ENCODE data around the gene UPP2.

The UPP2 gene

GRCh38 chr2:158115202-158115767, 13.6 kb downstream of the UPP2 start:
- H3K27me3 ChIP-seq (ENCODE audit: insufficient read depth, low read length) = no peaks in the 10 kb centered on the region
- no peak overlapping the region for H2AFZ ChIP-seq (ENCODE audit: low read depth, low read length)
- H3K4me3 ChIP-seq (ENCODE audit: low read length) = no peak overlapping the region
- H3K36me3 ChIP-seq (ENCODE audit: insufficient read depth, low read length) = no peaks in the 10 kb centered on the region
- no peaks in the 10 kb centered on the region for H3K9me3 ChIP-seq (ENCODE audit: low read length)
- H3K4me1 ChIP-seq (ENCODE audit: insufficient read depth, low read length) = no peaks in the 10 kb centered on the region

- Histone ChIP-seq H3K27me3 (ENCODE audit: insufficient read depth, low read length) (no peaks in the 10 kb centered on the region), H3K9me3 (ENCODE audit: low read length) (no peaks in the 10 kb centered on the region), H3K36me3 (ENCODE audit: insufficient read depth, low read length) (no peaks in the 10 kb centered on the region), H3K4me1 (ENCODE audit: insufficient read depth, low read length) (no peaks in the 10 kb centered on the region), H2AFZ (ENCODE audit: low read depth, low read length) (no peak overlapping the region), H3K4me3 (ENCODE audit: low read length) (no peak overlapping the region)
These were observed 15.3 kb downstream of the UPP2 start for GRCh38 chr2:158116936-158117335.

- Histone ChIP-seq H3K27me3 (ENCODE audit: insufficient read depth, low read length) (no peaks in the 10 kb centered on the region), H3K9me3 (ENCODE audit: low read length) (no peaks in the 10 kb centered on the region), H3K4me1 (ENCODE audit: insufficient read depth, low read length) (no peaks in the 10 kb centered on the region), H3K36me3 (ENCODE audit: insufficient read depth, low read length) (no peaks in the 10 kb centered on the region), H3K4me3 (ENCODE audit: low read length) (no peak overlapping the region), H2AFZ (ENCODE audit: low read depth, low read length) (no peak overlapping the region)
These were observed 18.4 kb downstream of the UPP2 start for GRCh38 chr2:158120102-158120501.

DNA sequence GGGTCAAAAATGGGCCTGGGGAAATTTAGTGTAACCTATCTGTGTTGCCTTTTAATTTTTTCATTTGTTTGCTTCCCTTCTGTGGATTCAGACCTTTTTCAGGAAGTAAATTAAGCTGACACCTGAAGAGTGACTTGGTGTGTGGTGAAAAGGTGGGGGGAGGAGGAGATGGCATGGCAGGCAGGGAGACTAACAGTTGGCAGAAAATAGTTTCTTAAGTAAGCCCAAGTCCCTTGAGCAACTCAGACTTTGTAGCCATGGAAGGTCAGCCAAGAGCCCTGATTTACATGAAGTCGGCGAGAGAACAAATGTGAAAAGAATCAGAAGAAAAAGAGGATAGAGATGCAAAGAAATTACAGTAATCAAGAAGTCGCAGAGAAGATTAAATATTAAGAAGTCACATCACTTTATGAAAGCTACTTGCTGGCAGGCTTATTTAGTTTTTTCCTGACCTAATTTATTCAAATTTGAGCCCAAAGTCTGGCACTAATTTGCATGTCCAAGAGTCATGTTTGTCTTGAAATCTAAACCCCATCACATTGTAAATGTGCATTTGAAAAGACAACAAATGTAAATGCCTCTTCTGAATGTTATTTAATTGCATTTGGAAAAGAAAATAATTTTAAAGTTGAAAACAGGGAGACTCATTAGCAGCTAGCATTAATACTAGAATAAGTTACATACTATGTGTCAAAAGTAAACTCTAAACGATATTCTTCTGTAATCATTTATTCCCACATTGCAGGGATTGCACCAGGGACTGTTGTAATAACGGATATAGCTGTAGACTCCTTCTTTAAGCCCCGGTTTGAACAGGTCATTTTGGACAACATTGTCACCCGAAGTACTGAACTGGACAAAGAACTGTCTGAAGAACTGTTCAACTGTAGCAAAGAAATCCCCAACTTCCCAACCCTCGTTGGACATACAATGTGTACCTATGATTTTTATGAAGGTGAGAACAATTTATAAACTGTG, 19.3 kb downstream of the UPP2 start:
- Histone ChIP-seq H2AFZ (ENCODE audit: low read depth, low read length) (no peak overlapping the region), H3K4me1 (ENCODE audit: insufficient read depth, low read length) (no peaks in the 10 kb centered on the region), H3K9me3 (ENCODE audit: low read length) (no peaks in the 10 kb centered on the region), H3K27me3 (ENCODE audit: insufficient read depth, low read length) (no peaks in the 10 kb centered on the region), H3K4me3 (ENCODE audit: low read length) (no peak overlapping the region), H3K36me3 (ENCODE audit: insufficient read depth, low read length) (no peaks in the 10 kb centered on the region)

DNA sequence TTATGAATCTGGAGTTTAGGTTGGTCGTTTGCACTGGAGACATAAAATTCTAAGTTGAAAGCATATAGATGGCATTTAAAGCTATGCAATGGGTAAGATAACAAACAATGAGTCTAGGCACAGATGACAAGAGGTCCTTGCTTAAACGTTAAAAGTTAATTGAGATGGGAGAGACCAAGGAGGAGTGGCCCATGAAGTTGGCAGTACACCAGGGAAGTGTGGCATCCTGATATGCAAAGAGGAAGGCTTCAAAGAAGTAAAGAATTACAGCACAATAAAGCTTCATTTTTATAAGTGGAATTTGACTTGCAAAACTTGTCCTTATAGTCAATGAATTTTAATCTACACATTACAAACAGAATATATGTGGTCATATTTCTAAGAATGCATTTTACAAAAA, 23.2 kb downstream of the UPP2 start:
- Histone ChIP-seq H2AFZ (ENCODE audit: low read depth, low read length) (no peak overlapping the region), H3K36me3 (ENCODE audit: insufficient read depth, low read length) (no peaks in the 10 kb centered on the region), H3K27me3 (ENCODE audit: insufficient read depth, low read length) (no peaks in the 10 kb centered on the region), H3K4me1 (ENCODE audit: insufficient read depth, low read length) (no peaks in the 10 kb centered on the region), H3K9me3 (ENCODE audit: low read length) (no peaks in the 10 kb centered on the region), H3K4me3 (ENCODE audit: low read length) (no peak overlapping the region)

- H3K27me3 ChIP-seq (ENCODE audit: insufficient read depth, low read length) = no peaks in the 10 kb centered on the region
- H3K9me3 ChIP-seq (ENCODE audit: low read length) = no peaks in the 10 kb centered on the region
- no peak overlapping the region for H3K4me3 ChIP-seq (ENCODE audit: low read length)
- H2AFZ ChIP-seq (ENCODE audit: low read depth, low read length) = no peak overlapping the region
- no peaks in the 10 kb centered on the region for H3K36me3 ChIP-seq (ENCODE audit: insufficient read depth, low read length)
- no peaks in the 10 kb centered on the region for H3K4me1 ChIP-seq (ENCODE audit: insufficient read depth, low read length)
These were observed 24.3 kb downstream of the UPP2 start for GRCh38 chr2:158125756-158126498.

- H2AFZ ChIP-seq (ENCODE audit: low read depth, low read length) = no peak overlapping the region
- H3K4me1 ChIP-seq (ENCODE audit: insufficient read depth, low read length) = no peaks in the 10 kb centered on the region
- H3K4me3 ChIP-seq (ENCODE audit: low read length) = no peak overlapping the region
- H3K27me3 ChIP-seq (ENCODE audit: insufficient read depth, low read length) = no peaks in the 10 kb centered on the region
- H3K9me3 ChIP-seq (ENCODE audit: low read length) = no peaks in the 10 kb centered on the region
- H3K36me3 ChIP-seq (ENCODE audit: insufficient read depth, low read length) = no peaks in the 10 kb centered on the region
These were observed 25.7 kb downstream of the UPP2 start for GRCh38 chr2:158127380-158127804.

- Histone ChIP-seq H3K27me3 (ENCODE audit: insufficient read depth, low read length) (no peaks in the 10 kb centered on the region), H2AFZ (ENCODE audit: low read depth, low read length) (no peak overlapping the region), H3K4me3 (ENCODE audit: low read length) (no peak overlapping the region), H3K4me1 (ENCODE audit: insufficient read depth, low read length) (no peaks in the 10 kb centered on the region), H3K36me3 (ENCODE audit: insufficient read depth, low read length) (no peaks in the 10 kb centered on the region), H3K9me3 (ENCODE audit: low read length) (no peaks in the 10 kb centered on the region)
These were observed 26.7 kb downstream of the UPP2 start for GRCh38 chr2:158128168-158128973.

GRCh38 chr2:158129037-158129436, 27.4 kb downstream of the UPP2 start:
- Histone ChIP-seq H3K9me3 (ENCODE audit: low read length) (no peaks in the 10 kb centered on the region), H3K4me3 (ENCODE audit: low read length) (no peak overlapping the region), H3K27me3 (ENCODE audit: insufficient read depth, low read length) (no peaks in the 10 kb centered on the region), H3K36me3 (ENCODE audit: insufficient read depth, low read length) (no peaks in the 10 kb centered on the region), H3K4me1 (ENCODE audit: insufficient read depth, low read length) (no peaks in the 10 kb centered on the region), H2AFZ (ENCODE audit: low read depth, low read length) (no peak overlapping the region)

- no peaks in the 10 kb centered on the region for H3K36me3 ChIP-seq (ENCODE audit: insufficient read depth, low read length)
- H3K9me3 ChIP-seq (ENCODE audit: low read length) = no peaks in the 10 kb centered on the region
- H3K4me1 ChIP-seq (ENCODE audit: insufficient read depth, low read length) = no peaks in the 10 kb centered on the region
- H3K4me3 ChIP-seq (ENCODE audit: low read length) = no peak overlapping the region
- H2AFZ ChIP-seq (ENCODE audit: low read depth, low read length) = no peak overlapping the region
- no peaks in the 10 kb centered on the region for H3K27me3 ChIP-seq (ENCODE audit: insufficient read depth, low read length)
These were observed 29.3 kb downstream of the UPP2 start for GRCh38 chr2:158130832-158131473.

- no peak overlapping the region for H2AFZ ChIP-seq (ENCODE audit: low read depth, low read length)
- H3K27me3 ChIP-seq (ENCODE audit: insufficient read depth, low read length) = no peaks in the 10 kb centered on the region
- H3K36me3 ChIP-seq (ENCODE audit: insufficient read depth, low read length) = no peaks in the 10 kb centered on the region
- no peaks in the 10 kb centered on the region for H3K9me3 ChIP-seq (ENCODE audit: low read length)
- H3K4me3 ChIP-seq (ENCODE audit: low read length) = no peak overlapping the region
- no peaks in the 10 kb centered on the region for H3K4me1 ChIP-seq (ENCODE audit: insufficient read depth, low read length)
These were observed 29.8 kb downstream of the UPP2 start for GRCh38 chr2:158131483-158131912.

DNA sequence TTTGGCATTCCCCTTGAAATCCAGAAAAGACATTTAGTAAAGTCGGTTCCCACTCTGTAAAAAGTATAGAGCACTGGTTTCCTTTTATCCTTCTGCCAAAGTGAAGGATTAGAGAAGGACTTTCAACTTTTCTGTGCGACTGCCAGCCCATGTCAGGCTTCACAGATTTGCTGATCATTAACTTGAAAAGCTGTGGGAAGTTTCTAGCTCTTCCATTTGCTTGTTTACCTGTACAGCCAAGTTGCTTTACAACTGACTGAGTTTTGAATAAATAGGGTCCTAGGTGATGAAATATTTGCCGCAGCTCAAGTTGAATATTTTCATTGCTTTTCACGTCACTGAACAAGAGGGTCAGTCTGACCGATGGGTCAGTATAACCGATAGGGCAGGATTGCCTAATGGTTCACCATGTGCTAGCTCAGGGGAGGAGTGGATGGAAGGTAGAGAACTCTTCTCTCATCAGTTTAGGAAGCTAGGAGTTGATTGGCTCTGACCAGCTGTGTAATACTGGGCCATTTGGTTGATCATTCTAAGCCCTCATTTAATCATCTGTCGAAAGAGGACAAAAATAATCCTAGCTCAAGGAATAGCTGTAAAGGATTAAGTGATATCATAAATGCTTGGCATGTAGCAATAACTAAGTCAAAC, 30.4 kb downstream of the UPP2 start:
- H2AFZ ChIP-seq (ENCODE audit: low read depth, low read length) = no peak overlapping the region
- no peaks in the 10 kb centered on the region for H3K36me3 ChIP-seq (ENCODE audit: insufficient read depth, low read length)
- no peaks in the 10 kb centered on the region for H3K4me1 ChIP-seq (ENCODE audit: insufficient read depth, low read length)
- H3K4me3 ChIP-seq (ENCODE audit: low read length) = no peak overlapping the region
- H3K27me3 ChIP-seq (ENCODE audit: insufficient read depth, low read length) = no peaks in the 10 kb centered on the region
- no peaks in the 10 kb centered on the region for H3K9me3 ChIP-seq (ENCODE audit: low read length)
